Lower leg skin (tissue), 3 donors: ENCODE data around the gene ALOX5.

Experiments
- POLR2A ChIP-seq, 2 donors: fragments of 450-650 bp; IDR thresholded peaks; one replicate each; pipeline ENCODE4 v1.6.1; 2016 to 2017; ENCODE audit warnings: antibody characterized with exemption in 2 of 2, mild to moderate bottlenecking in 1 of 2, moderate library complexity in 1 of 2
- TF ChIP-seq, protein P1 (sequence below), 3 donors: fragments of 450-650 bp; IDR thresholded peaks; one replicate each; pipeline ENCODE4 v1.5.1; 2016; ENCODE audit warnings: antibody characterized with exemption in 3 of 3, mild to moderate bottlenecking in 3 of 3, moderate library complexity in 2 of 3

DNA sequence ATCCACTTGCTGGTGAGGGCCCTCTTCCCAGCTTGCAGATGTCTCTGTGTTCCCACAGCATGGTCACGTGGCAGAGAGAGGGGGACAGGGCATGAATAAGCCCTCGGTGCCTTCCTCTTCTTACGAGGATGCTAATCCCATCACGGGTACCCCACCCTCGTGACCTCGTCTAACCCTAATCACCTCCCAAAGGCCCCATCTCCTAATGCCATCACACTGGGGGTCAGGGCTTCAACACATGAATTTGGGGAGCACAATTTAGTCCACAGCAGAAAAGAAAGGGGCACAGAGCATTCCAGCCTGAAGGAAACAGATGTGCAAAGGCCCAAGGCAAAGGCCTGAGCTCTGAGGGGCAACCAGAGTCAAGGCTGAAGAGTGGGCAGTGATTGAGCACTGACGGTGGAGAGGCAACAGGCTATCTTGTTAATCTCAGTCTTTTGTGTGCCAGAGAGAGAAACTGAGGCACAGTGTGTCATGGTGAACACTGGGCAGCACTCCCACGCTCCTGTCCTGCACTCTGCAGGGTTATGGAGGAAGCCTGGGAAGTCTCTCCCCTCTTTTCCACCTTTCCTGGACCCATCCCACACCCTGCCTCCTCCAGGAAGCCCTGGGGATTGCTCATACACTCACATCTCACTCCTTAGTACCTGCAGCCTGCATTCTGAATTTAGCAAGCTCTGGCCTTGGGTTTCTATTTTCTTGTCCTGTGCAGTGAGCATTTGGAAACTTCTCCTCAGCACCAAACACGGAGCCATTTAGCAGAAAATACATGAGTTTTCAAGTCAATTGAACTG lies 49.0 kb downstream of the ALOX5 start:
- TF ChIP-seq, protein P1, sequence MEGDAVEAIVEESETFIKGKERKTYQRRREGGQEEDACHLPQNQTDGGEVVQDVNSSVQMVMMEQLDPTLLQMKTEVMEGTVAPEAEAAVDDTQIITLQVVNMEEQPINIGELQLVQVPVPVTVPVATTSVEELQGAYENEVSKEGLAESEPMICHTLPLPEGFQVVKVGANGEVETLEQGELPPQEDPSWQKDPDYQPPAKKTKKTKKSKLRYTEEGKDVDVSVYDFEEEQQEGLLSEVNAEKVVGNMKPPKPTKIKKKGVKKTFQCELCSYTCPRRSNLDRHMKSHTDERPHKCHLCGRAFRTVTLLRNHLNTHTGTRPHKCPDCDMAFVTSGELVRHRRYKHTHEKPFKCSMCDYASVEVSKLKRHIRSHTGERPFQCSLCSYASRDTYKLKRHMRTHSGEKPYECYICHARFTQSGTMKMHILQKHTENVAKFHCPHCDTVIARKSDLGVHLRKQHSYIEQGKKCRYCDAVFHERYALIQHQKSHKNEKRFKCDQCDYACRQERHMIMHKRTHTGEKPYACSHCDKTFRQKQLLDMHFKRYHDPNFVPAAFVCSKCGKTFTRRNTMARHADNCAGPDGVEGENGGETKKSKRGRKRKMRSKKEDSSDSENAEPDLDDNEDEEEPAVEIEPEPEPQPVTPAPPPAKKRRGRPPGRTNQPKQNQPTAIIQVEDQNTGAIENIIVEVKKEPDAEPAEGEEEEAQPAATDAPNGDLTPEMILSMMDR (IDR thresholded peaks at IDR 0.05): no peak
- TF ChIP-seq POLR2A (IDR thresholded peaks at IDR 0.05): no peak
